T follicular helper cell (primary cell): ENCODE data around the gene NXPH2.

Experiments used
- DNase-seq: peaks from one replicate; pipeline ENCODE4 v3.0.0-alpha.2; 2020; ENCODE audit warnings: low read depth

Gene NXPH2

GRCh38 chr2:138637061-138637460 is 143.1 kb downstream of the NXPH2 start:
- no peak for DNase-seq

GRCh38 chr2:138633049-138633448 is 147.1 kb downstream of the NXPH2 start:
- DNase-seq, result no peak

GRCh38 chr2:138632066-138632620 is 148.0 kb downstream of the NXPH2 start:
- DNase-seq, result no peak

GRCh38 chr2:138630164-138630563 is 150.0 kb downstream of the NXPH2 start:
- no peak for DNase-seq

GRCh38 chr2:138626148-138626547 is 154.0 kb downstream of the NXPH2 start:
- DNase-seq, result no peak

- DNase-seq, result no peak
Measured at GRCh38 chr2:138622613-138623012, 157.6 kb downstream of the NXPH2 start.

GRCh38 chr2:138621139-138621538 is 159.1 kb downstream of the NXPH2 start:
- no peak for DNase-seq

GRCh38 chr2:138620431-138620830 is 159.8 kb downstream of the NXPH2 start:
- no peak for DNase-seq
